Jurkat, Clone E6-1 (cell line): ENCODE measurements around the gene LMBRD1. TPM values are rescaled to one million over a fixed set of nuclear protein-coding genes. Genes with fewer than 3 reads are reported as not detected.
"Not testable (repeated sequence)": the region's sequence is repeated elsewhere in the genome, so short reads cannot be mapped to it uniquely, and the experiment has no call there.

ENCODE experiments used
- DNase-seq: peaks from one replicate; pipeline ENCODE4 v3.0.0-alpha.2; 2011; ENCODE audit warnings: low read depth, low spot score
- H3K4me3 ChIP-seq: 2 replicates; pipeline ENCODE4 v1.5.1; 2011; ENCODE audit warnings: mild to moderate bottlenecking, low read length, control low read depth, moderate library complexity
- polyA plus RNA-seq: library from polyadenylated mRNA; unstranded; fragments of >200 nt; gene quantifications from one replicate; pipeline ENCODE4 v1.2.1, GENCODE V29; 2012; ENCODE audit warnings: missing spikeins; ENCODE audit not compliant: insufficient read length, insufficient read depth

Gene LMBRD1
- polyA plus RNA-seq: 19.6 TPM

GRCh38 chr6:69796642-69797390 is at the start of gene LMBRD1:
LMBRD1 (minus strand) TSS chr6:69797010; CDS start chr6:69796881, 129 bp downstream.
- peak within 1 kb of the TSS; percentile 84 for H3K4me3 ChIP-seq
- DNase-seq: peak; percentile 94

GRCh38 chr6:69846312-69846711 is 49.5 kb upstream of the LMBRD1 start:
- no peak for DNase-seq
- H3K4me3 ChIP-seq: no peak overlapping the region

GRCh38 chr6:69843189-69843588 is 46.4 kb upstream of the LMBRD1 start:
- no peak overlapping the region for H3K4me3 ChIP-seq
- no peak for DNase-seq

GRCh38 chr6:69841862-69842261 is 45.1 kb upstream of the LMBRD1 start:
- H3K4me3 ChIP-seq: no peak overlapping the region
- no peak for DNase-seq

- no peak overlapping the region for H3K4me3 ChIP-seq
- peak; percentile 41 for DNase-seq
Measured at GRCh38 chr6:69835414-69836179, 38.8 kb upstream of the LMBRD1 start.

- no peak for DNase-seq
- no peak overlapping the region for H3K4me3 ChIP-seq
Measured at GRCh38 chr6:69832558-69832957, 35.7 kb upstream of the LMBRD1 start.

GRCh38 chr6:69827276-69827893 is 30.6 kb upstream of the LMBRD1 start:
- no peak overlapping the region for H3K4me3 ChIP-seq
- DNase-seq: no peak

- DNase-seq: no peak
Measured at GRCh38 chr6:69825904-69826303, 29.1 kb upstream of the LMBRD1 start.

GRCh38 chr6:69824355-69824754 is 27.5 kb upstream of the LMBRD1 start:
- DNase-seq: not testable (repeated sequence)

More at GRCh38 chr6:69825904-69826303, 29.1 kb upstream of the LMBRD1 start:
- H3K4me3 ChIP-seq: no peak overlapping the region

GRCh38 chr6:69820438-69820837 is 23.6 kb upstream of the LMBRD1 start:
- no peak for DNase-seq
- no peak overlapping the region for H3K4me3 ChIP-seq

More at GRCh38 chr6:69824355-69824754, 27.5 kb upstream of the LMBRD1 start:
- not testable (repeated sequence) for H3K4me3 ChIP-seq

GRCh38 chr6:69820018-69820417 is 23.2 kb upstream of the LMBRD1 start:
- H3K4me3 ChIP-seq: no peak overlapping the region
- no peak for DNase-seq

GRCh38 chr6:69819138-69819537 is 22.3 kb upstream of the LMBRD1 start:
- DNase-seq: no peak
- no peak overlapping the region for H3K4me3 ChIP-seq

- no peak overlapping the region for H3K4me3 ChIP-seq
- DNase-seq: no peak
Measured at GRCh38 chr6:69818223-69818930, 21.6 kb upstream of the LMBRD1 start.

- no peak overlapping the region for H3K4me3 ChIP-seq
- no peak for DNase-seq
Measured at GRCh38 chr6:69817358-69817757, 20.5 kb upstream of the LMBRD1 start.

GRCh38 chr6:69816569-69816968 is 19.8 kb upstream of the LMBRD1 start:
- peak; percentile 18 for DNase-seq
- no peak overlapping the region for H3K4me3 ChIP-seq

- H3K4me3 ChIP-seq: no peak overlapping the region
Measured at GRCh38 chr6:69816026-69816425, 19.2 kb upstream of the LMBRD1 start.

GRCh38 chr6:69813508-69813907 is 16.7 kb upstream of the LMBRD1 start:
- no peak for DNase-seq
- H3K4me3 ChIP-seq: no peak overlapping the region

More at GRCh38 chr6:69816026-69816425, 19.2 kb upstream of the LMBRD1 start:
- DNase-seq: no peak

GRCh38 chr6:69812746-69813427 is 16.1 kb upstream of the LMBRD1 start:
- no peak for DNase-seq
- H3K4me3 ChIP-seq: no peak overlapping the region

GRCh38 chr6:69802995-69803394 is 6.2 kb upstream of the LMBRD1 start:
- no peak for DNase-seq
- H3K4me3 ChIP-seq: no peak overlapping the region
